GM23338 (cell line): ENCODE data around the gene ZMYM4. TPM values are rescaled to one million over a fixed set of nuclear protein-coding genes. Genes with fewer than 3 reads are reported as not detected.

Experiments
- ATAC-seq: fragments of 200-7000 bp; cut with Tn5 transposase; 3 replicates; pipeline ENCODE4 v1.9.1; 2020
- DNase-seq: peaks from one replicate; pipeline ENCODE4 v3.0.0-alpha.2; 2015; ENCODE audit warnings: low spot score
- H2AFZ ChIP-seq: fragments of 200-600 bp; sonication (generic); 2 replicates; pipeline ENCODE4 v1.8.0; 2016; ENCODE audit warnings: antibody characterized with exemption, mild to moderate bottlenecking, moderate library complexity
- H3F3A ChIP-seq: fragments of 200-600 bp; sonication (generic); replicated peaks from 2 replicates; pipeline ENCODE4 v1.8.0; 2017; ENCODE audit warnings: antibody characterized with exemption, mixed run types, low read depth
- H3K27ac ChIP-seq: fragments of 200-600 bp; sonication (generic); 2 replicates; pipeline ENCODE4 v1.6.1; 2016; ENCODE audit warnings: low read depth
- H3K27me3 ChIP-seq: fragments of 200-600 bp; sonication (generic); 2 replicates; pipeline ENCODE4 v1.8.0; 2016; ENCODE audit warnings: mild to moderate bottlenecking, mixed run types, moderate library complexity; ENCODE audit not compliant: insufficient read depth
- H3K36me3 ChIP-seq: fragments of 200-600 bp; sonication (generic); 2 replicates; pipeline ENCODE4 v1.8.0; 2016; ENCODE audit warnings: mild to moderate bottlenecking; ENCODE audit not compliant: insufficient read depth
- H3K4me1 ChIP-seq: fragments of 200-600 bp; sonication (generic); 2 replicates; pipeline ENCODE4 v1.8.0; 2016; ENCODE audit warnings: mild to moderate bottlenecking, moderate library complexity; ENCODE audit not compliant: insufficient read depth
- H3K4me2 ChIP-seq: fragments of 200-600 bp; sonication (generic); 2 replicates; pipeline ENCODE4 v1.7.1; 2017; ENCODE audit warnings: mixed run types
- H3K4me3 ChIP-seq: fragments of 200-600 bp; sonication (generic); 2 replicates; pipeline ENCODE4 v1.6.1; 2016; ENCODE audit warnings: mixed run types
- H3K79me2 ChIP-seq: fragments of 200-600 bp; sonication (generic); replicated peaks from 2 replicates; pipeline ENCODE4 v1.8.0; 2017; ENCODE audit warnings: mild to moderate bottlenecking; ENCODE audit not compliant: insufficient read depth
- H3K9me2 ChIP-seq: fragments of 200-600 bp; sonication (generic); 2 replicates; pipeline ENCODE4 v1.8.0; 2017; ENCODE audit not compliant: insufficient read depth
- H4K20me1 ChIP-seq: fragments of 200-600 bp; sonication (generic); replicated peaks from 2 replicates; pipeline ENCODE4 v1.8.0; 2017; ENCODE audit warnings: mild to moderate bottlenecking; ENCODE audit not compliant: insufficient read depth
- H3K27ac Mint-ChIP-seq: 2 replicates; pipeline ENCODE4 v1.8.0; 2020; ENCODE audit warnings: inconsistent platforms, mild to moderate bottlenecking, moderate library complexity, mixed read lengths
- H3K27me3 Mint-ChIP-seq: 3 replicates; pipeline ENCODE4 v1.8.0; 2022; ENCODE audit warnings: low read depth, mild to moderate bottlenecking, moderate library complexity, mixed read lengths, inconsistent platforms; ENCODE audit not compliant: insufficient read depth, poor library complexity
- H3K36me3 Mint-ChIP-seq: 3 replicates; pipeline ENCODE4 v1.8.0; 2021; ENCODE audit warnings: low read depth, mild to moderate bottlenecking, inconsistent platforms, moderate library complexity, mixed read lengths
- H3K4me1 Mint-ChIP-seq: 3 replicates; pipeline ENCODE4 v1.8.0; 2020; ENCODE audit warnings: mild to moderate bottlenecking, inconsistent platforms, mixed read lengths
- H3K4me3 Mint-ChIP-seq: 3 replicates; pipeline ENCODE4 v1.8.0; 2021; ENCODE audit warnings: moderate library complexity, mild to moderate bottlenecking, inconsistent platforms, mixed read lengths
- H3K9me3 Mint-ChIP-seq: 3 replicates; pipeline ENCODE4 v1.8.0; 2020; ENCODE audit warnings: moderate library complexity, mild to moderate bottlenecking, inconsistent platforms, mixed read lengths
- CREB1 ChIP-seq: fragments of 250-450 bp; sonication (Bioruptor Pico); IDR thresholded peaks from 2 replicates; pipeline ENCODE4 v1.5.0; 2020; ENCODE audit warnings: low read depth, mild to moderate bottlenecking, moderate library complexity
- ETS1 ChIP-seq: IDR thresholded peaks from 2 replicates; pipeline ENCODE4 v1.6.1; 2016; ENCODE audit warnings: antibody characterized with exemption
- EZH2phosphoT487 ChIP-seq: fragments of 200-600 bp; sonication (generic); IDR thresholded peaks from one replicate; pipeline ENCODE4 v1.8.1; 2018; ENCODE audit warnings: antibody characterized with exemption; ENCODE audit not compliant: unreplicated experiment
- JUNB ChIP-seq: IDR thresholded peaks from one replicate; pipeline ENCODE4 v1.6.1; 2016; ENCODE audit warnings: antibody characterized with exemption; ENCODE audit not compliant: unreplicated experiment
- NANOG ChIP-seq: IDR thresholded peaks from 2 replicates; pipeline ENCODE4 v1.6.1; 2016; ENCODE audit warnings: antibody characterized with exemption, borderline replicate concordance
- polyA plus RNA-seq: library from polyadenylated mRNA; unstranded; fragments of >200 nt; fragmentation: Nextera tagmentation; extraction: Ambion mirVana; gene quantifications from 2 replicates; pipeline ENCODE4 v1.2.1, GENCODE V29; 2016
- total RNA-seq: library from RNA; depleted of rRNA; stranded (reverse); fragments of >200 nt; shearing (Covaris generic); gene quantifications from 2 replicates; pipeline ENCODE4 v1.2.3, GENCODE V29; 2014
- TF ChIP-seq, protein P1 (sequence below): fragments of 250-450 bp; sonication (Bioruptor Pico); IDR thresholded peaks from 2 replicates; pipeline ENCODE4 v1.5.0; 2020; ENCODE audit warnings: mild to moderate bottlenecking, moderate library complexity

ZMYM4 gene
- total and polyA plus RNA-seq, 2 experiments from 2014 or later, result 65.4 to 68.5 TPM

- peaks cover 6% of the 10 kb centered on the region; the same call in 1 of the 3 replicates for H3K4me1 Mint-ChIP-seq
- TF ChIP-seq ETS1 (no peak), NANOG (no peak), CREB1 (CRISPR knock-in tag) (no peak), JUNB (no peak), EZH2phosphoT487 (no peak)
- TF ChIP-seq, protein P1, sequence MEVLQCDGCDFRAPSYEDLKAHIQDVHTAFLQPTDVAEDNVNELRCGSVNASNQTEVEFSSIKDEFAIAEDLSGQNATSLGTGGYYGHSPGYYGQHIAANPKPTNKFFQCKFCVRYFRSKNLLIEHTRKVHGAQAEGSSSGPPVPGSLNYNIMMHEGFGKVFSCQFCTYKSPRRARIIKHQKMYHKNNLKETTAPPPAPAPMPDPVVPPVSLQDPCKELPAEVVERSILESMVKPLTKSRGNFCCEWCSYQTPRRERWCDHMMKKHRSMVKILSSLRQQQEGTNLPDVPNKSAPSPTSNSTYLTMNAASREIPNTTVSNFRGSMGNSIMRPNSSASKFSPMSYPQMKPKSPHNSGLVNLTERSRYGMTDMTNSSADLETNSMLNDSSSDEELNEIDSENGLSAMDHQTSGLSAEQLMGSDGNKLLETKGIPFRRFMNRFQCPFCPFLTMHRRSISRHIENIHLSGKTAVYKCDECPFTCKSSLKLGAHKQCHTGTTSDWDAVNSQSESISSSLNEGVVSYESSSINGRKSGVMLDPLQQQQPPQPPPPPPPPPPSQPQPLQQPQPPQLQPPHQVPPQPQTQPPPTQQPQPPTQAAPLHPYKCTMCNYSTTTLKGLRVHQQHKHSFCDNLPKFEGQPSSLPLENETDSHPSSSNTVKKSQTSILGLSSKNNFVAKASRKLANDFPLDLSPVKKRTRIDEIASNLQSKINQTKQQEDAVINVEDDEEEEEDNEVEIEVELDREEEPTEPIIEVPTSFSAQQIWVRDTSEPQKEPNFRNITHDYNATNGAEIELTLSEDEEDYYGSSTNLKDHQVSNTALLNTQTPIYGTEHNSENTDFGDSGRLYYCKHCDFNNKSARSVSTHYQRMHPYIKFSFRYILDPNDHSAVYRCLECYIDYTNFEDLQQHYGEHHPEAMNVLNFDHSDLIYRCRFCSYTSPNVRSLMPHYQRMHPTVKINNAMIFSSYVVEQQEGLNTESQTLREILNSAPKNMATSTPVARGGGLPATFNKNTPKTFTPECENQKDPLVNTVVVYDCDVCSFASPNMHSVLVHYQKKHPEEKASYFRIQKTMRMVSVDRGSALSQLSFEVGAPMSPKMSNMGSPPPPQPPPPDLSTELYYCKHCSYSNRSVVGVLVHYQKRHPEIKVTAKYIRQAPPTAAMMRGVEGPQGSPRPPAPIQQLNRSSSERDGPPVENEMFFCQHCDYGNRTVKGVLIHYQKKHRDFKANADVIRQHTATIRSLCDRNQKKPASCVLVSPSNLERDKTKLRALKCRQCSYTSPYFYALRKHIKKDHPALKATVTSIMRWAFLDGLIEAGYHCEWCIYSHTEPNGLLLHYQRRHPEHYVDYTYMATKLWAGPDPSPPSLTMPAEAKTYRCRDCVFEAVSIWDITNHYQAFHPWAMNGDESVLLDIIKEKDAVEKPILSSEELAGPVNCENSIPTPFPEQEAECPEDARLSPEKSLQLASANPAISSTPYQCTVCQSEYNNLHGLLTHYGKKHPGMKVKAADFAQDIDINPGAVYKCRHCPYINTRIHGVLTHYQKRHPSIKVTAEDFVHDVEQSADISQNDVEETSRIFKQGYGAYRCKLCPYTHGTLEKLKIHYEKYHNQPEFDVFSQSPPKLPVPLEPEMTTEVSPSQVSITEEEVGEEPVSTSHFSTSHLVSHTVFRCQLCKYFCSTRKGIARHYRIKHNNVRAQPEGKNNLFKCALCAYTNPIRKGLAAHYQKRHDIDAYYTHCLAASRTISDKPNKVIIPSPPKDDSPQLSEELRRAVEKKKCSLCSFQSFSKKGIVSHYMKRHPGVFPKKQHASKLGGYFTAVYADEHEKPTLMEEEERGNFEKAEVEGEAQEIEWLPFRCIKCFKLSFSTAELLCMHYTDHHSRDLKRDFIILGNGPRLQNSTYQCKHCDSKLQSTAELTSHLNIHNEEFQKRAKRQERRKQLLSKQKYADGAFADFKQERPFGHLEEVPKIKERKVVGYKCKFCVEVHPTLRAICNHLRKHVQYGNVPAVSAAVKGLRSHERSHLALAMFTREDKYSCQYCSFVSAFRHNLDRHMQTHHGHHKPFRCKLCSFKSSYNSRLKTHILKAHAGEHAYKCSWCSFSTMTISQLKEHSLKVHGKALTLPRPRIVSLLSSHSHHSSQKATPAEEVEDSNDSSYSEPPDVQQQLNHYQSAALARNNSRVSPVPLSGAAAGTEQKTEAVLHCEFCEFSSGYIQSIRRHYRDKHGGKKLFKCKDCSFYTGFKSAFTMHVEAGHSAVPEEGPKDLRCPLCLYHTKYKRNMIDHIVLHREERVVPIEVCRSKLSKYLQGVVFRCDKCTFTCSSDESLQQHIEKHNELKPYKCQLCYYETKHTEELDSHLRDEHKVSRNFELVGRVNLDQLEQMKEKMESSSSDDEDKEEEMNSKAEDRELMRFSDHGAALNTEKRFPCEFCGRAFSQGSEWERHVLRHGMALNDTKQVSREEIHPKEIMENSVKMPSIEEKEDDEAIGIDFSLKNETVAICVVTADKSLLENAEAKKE (CRISPR knock-in tag), result no peak
- Histone ChIP-seq H3K4me2 (no peak overlapping the region), H3K9me2 (no peaks in the 10 kb centered on the region), H3F3A (0 out of 2 replicates have a peak, but pooled peaks cover 4% of the 10 kb centered on the region), H3K27me3 (no peaks in the 10 kb centered on the region), H3K79me2 (peaks cover 90% of the 10 kb centered on the region), H4K20me1 (peaks cover 42% of the 10 kb centered on the region), H3K36me3 (0 out of 2 replicates have a peak, but pooled peaks cover 6% of the 10 kb centered on the region), H3K27ac (no peak overlapping the region), H2AFZ (no peak overlapping the region), H3K4me1 (no peaks in the 10 kb centered on the region), H3K4me3 (no peak overlapping the region)
- H3K9me3 Mint-ChIP-seq, result no peaks in the 10 kb centered on the region
- ATAC-seq (no peak), DNase-seq (no peak)
- no peaks in the 10 kb centered on the region for H3K27me3 Mint-ChIP-seq
- no peak overlapping the region for H3K27ac Mint-ChIP-seq
- peaks cover 21% of the 10 kb centered on the region; the same call in 2 of the 3 replicates for H3K36me3 Mint-ChIP-seq
- H3K4me3 Mint-ChIP-seq, result no peak overlapping the region
Observed at GRCh38 chr1:35294809-35295208, 26.3 kb downstream of the ZMYM4 start.
